Activated T-cell treated with anti-CD3 and anti-CD28 coated beads for 48 hours (primary cell): ENCODE measurements around the gene GNAS-AS1.

Experiments used
- DNase-seq: peaks from one replicate; pipeline ENCODE4 v3.0.0-alpha.2; 2020; ENCODE audit warnings: low read depth

GNAS-AS1 gene

DNA sequence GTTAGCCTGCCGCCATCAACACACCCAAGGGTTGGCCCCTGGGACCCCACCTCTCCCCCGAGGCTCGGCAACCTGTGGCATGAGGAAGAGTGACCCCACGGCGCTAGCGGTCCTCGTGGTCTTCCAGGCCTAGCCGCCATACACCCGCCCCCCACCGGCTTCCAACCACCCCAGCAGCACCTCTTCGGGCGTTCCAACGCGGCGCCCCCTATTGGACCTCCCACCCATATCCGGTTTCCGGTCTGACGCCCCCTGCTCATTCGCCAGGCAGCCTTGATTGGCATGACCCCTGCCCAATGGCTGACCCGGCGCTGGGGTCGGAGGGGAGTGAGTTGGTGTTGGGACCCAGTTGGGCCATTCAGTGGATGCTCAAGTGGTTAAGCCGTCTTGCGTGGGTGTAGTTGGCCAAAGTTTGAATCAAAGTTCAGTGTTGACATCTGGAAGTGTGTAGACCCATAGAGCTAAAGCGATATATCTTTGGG is at the start of gene GNAS-AS1:
TSS of gene GNAS-AS1 (minus strand) at position 210 of the 482 bp plus-strand sequence.
- DNase-seq, result peak; percentile 79

GRCh38 chr20:58900397-58900796 is 49.7 kb upstream of the GNAS-AS1 start:
- no peak for DNase-seq

DNA sequence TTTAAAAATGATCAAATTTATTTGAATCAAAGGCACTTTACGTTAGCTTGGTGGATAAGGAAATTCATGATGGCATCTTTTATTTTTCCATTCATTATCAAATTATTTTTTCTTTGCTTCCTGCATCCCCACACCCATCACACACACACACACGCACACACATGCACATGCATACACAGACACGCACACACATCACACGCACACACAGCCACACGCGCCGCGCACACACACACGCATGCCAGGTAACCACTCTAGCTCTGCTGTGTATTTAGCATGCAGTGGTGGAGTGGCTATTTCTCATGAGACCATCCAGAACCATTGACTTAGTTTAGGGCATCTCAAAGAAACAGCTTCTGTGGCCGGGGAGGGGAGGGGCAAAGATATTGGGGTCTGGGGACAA is 48.8 kb upstream of the GNAS-AS1 start:
- no peak for DNase-seq

- no peak for DNase-seq
These were observed 48.1 kb upstream of the GNAS-AS1 start for GRCh38 chr20:58898629-58899408.

DNA sequence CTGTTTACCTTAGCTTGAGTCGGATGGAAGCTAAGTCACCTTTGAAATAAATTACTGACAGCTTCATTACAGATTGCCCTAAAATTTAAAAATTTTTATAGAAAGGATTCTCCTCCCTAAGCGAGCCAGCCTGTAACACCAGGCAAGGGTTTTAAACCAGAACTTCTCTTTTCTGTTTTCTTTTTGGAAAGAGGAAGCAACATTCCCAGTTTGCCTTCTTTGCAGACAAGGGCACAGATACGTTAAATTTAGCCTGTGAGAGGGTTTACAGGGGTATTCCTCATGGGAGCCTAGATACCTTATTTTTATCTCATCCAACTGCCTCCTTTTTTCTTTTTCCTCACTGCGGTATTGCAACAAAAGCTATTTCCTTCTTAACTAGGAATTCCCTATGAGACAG is 46.8 kb upstream of the GNAS-AS1 start:
- DNase-seq, result no peak

GRCh38 chr20:58896820-58897219 is 46.1 kb upstream of the GNAS-AS1 start:
- DNase-seq, result no peak

GRCh38 chr20:58895448-58896180 is 44.9 kb upstream of the GNAS-AS1 start:
- DNase-seq, result no peak

DNA sequence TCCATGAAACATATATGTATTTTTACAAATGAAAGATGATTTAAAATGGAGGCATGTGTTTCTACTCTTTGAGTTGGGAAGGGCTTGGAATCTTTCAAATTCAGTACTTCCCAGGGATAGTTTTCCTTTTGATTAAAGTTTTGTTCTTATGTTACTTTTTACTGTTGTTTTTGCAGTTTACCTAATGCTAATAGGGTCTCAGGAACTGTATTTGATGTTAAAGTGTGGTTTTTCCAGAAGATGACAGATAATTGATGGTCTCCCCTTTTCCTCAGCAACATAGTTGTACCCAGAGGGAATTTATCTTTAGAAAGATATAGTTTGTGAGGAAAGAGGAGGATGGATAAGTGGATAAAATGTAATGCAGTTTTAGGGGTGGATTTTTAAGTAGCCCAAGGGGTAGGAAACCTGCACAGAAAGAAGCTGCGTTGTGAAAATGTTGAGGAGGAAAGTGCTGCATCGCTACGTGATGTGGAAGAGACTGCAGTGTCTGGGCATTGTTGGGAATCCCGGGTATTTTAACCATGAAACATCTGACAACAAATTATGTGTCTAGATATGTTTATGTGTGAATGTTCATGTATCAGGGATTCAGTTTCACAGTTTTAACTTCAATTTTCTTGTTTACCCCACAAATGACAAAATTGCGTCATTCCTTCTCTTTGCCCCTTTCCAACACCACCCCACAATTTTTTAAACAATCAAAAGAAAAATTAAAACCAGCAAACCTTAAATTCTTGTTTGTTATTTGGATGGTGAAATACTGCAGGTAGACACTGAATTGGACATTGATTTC is 44.1 kb upstream of the GNAS-AS1 start:
- DNase-seq, result no peak

DNA sequence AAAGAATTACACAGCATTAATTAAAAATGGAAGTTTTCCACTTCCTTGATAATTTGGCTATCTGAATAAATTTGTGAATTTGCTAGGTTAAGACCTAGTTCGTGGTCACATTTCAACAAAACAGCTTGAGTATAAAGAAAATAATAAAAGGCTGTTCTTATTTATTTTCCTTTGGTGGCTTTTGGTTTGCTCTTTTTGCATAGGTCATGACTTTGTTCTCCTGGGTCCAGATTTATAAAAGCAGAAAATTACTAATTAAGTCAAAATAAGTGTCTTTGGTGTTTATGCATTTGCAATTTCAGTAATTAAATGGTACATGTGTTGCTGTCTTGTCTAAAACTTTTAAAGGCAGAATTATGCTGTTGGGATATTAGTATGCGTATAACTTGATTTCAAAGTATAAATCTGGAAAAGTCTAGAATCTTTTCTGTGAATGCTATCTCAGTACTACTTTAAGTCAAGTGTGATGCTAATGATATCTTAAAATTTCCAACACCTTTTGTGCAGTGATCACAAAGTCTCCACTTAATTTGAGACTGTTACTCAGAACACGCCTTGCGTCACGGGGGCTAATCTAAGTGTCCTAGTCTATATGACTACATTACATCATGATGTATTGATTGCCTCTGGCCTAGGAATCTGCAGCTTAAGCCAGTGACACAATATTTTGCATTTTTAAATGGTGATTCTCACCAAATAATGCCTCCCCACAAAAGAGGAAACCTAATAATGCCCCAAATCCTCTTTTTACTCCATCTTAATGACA is 42.8 kb upstream of the GNAS-AS1 start:
- no peak for DNase-seq

DNA sequence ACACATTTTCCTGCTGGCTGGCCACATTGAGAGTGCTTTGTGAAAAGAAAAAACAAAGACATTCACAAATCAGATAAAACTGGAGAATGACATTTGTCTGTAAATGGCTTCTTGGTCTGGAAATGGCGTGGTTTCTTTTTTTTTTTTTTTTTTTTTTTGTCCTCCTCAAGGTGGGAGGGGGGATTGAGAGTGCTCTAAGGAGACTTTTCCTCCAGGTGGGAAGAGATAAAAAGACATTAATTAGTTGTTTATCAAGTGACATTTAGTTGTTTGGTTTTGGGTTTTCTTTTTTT is 42.2 kb upstream of the GNAS-AS1 start:
- DNase-seq, result no peak

DNA sequence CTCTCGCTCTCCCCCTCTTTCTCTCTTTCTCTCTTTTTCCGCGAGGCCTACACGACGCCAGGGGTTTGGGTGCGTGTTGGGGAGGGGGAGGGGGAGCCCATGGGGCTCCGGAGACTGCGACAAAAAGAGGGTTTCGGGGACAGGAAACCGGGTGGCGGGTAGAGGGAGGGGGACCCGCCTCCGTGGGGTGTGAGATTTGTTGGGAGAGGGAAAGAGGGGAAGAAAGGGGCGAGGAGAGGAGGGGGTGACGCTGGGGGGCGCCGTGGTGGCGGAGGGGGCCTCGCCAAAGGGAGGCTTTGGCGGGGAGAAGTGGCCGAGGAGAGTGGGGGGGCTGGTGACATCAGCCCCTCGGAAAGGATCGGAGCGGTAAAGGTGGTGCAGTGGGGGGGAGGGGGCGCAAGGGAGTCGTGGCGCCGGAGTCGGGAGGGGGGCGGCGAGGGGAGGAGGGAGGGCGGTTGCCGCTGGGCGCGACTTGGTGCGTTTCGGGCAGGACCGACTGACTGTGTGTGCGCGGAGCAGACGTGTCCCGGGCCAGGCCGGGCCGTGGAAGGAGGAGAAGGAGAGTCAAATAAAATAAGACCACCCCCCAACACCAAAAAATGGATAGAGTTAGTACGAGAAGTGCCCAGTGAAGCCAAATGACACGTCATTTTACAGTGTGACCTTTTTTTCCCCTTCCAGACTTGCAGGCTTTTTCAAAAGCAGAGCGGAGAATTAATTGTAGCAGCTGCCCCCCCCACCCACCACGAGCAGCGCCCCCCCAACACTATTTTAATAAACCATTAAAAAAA is 41.6 kb upstream of the GNAS-AS1 start:
- peak; percentile 77 for DNase-seq

DNA sequence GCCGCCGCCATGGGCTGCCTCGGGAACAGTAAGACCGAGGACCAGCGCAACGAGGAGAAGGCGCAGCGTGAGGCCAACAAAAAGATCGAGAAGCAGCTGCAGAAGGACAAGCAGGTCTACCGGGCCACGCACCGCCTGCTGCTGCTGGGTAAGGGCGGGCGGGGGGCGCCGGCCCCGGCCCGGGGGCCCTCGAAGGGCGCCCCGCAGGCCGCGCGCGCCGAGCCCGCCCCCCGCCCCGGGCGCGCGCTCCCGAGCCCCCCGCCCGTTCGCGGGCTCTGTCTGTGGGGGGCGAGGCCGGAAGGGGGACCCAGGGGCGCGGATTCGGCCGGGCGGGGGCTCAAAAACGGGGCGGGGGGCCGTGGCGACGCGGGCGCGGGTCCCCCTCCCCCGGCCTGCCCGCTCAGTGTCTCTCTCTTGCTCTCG is 41.0 kb upstream of the GNAS-AS1 start:
- no peak for DNase-seq

DNA sequence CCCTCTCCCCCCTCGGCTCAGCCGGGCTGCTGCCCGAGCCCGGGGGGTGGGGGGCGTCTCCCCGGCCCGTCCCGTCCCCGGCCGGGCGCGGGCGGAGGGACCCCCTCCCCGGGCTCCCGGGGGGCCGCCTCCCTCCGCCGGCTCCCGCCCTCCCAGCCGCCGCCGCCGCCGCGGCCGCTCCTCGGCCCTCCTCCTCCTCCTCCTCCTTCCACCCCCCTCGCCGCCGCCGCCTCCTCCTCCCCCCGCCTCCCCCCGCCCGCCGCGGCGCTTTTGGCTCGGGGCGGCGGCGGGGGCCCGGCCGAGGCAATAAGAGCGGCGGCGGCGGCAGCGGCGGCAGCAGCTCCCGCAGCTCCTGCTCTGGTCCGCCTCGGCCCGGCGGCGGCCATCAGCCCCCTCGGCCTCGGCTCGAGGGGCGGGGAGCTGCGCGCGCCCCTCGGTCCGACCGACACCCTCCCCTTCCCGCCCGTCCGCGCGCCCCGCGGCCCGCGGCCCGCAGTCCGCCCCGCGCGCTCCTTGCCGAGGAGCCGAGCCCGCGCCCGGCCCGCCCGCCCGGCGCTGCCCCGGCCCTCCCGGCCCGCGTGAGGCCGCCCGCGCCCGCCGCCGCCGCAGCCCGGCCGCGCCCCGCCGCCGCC is 40.5 kb upstream of the GNAS-AS1 start:
- DNase-seq, result peak; percentile 64

DNA sequence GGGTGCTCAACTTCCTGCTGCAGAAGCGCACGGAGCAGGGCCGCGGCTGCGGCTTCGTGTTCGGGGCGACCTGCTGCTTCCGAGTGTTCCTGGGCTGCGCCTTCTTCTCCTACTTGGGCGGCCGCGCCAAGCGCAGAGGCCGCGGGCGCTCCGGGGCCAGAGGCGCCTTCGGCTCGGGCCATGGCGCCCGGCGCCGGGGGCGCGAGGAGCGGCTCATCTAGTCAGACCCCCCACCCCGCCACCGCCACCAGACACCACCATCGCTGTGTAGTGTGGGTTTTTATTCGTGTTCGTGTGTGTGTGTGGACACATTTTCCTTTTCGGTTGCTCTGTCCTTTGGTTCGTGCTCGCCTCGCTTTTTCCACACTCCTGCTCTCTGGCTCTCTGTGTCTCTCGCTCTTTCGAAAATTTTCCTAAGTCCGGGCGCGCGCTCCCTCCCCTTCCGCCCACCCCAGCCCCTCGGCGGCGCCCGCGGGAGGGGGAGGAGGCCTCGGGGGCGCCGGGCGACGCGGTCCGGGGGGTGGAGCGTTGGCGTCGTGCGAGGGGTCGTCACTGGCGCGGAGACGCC is 39.9 kb upstream of the GNAS-AS1 start:
- DNase-seq, result peak; percentile 66

GRCh38 chr20:58889798-58890517 is 39.3 kb upstream of the GNAS-AS1 start:
- no peak for DNase-seq

- DNase-seq, result no peak
These were observed 38.6 kb upstream of the GNAS-AS1 start for GRCh38 chr20:58889334-58889760.

GRCh38 chr20:58888521-58889333 is 38.0 kb upstream of the GNAS-AS1 start:
- DNase-seq, result peak; percentile 73

DNA sequence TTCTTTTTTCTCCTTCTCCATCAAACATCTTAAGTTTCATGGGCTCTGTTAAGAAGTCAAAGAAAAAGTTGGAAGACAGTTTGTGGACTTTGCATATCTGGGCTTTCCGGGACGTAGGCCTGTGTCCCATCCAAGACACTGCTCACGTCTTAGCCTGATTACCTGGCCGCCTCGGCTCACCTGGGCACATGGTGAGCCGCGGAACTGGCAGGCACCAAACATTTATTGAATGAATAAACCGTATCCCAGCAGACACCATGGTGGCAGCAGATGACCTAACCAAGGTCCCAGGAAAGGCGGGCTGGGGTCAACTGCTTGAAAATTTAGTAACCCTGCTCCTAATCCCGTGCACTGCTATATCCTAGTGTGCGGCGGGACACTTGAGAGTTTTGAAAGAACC is 37.4 kb upstream of the GNAS-AS1 start:
- DNase-seq, result no peak

DNA sequence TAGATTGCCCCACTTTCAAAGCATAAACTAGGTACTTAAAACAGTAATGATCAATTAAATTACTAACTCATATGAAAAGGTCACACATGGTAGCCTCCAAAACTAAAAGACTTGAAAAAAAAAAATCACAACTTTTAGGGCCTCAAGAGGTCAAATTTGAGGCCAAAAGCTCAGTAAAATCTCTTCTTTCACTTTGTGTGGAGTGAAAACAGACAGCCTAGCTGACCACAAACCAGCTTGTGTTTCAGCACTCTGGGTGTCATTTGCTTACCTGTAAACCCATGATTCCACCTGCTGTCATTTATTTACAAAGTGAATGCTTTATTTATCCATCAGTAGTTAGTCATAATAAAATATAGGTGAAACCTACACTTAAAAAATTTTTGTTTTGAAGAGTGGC is 35.8 kb upstream of the GNAS-AS1 start:
- no peak for DNase-seq
